Measurements from ENCODE around the gene KRT77. TPM values are rescaled to one million over a fixed set of nuclear protein-coding genes. Genes with fewer than 3 reads are reported as not detected.

Gene KRT77
- total and polyA plus RNA-seq, 7 donors, result 0.01 to 0.04 TPM; not detected in 5

GRCh38 chr12:52673713-52674432 is 29.5 kb downstream of the KRT77 start:
- H3K9me3 ChIP-seq, result no peaks in the 10 kb centered on the region
- 62 to 67% (median 67%) methylated on average over 3 of the region's 3 CpGs for WGBS, 3 donors
- H3K4me1 ChIP-seq, result no peaks in the 10 kb centered on the region
- H3K36me3 ChIP-seq (ENCODE audit: insufficient read depth in 1 of 2, low read depth in 1 of 2), result no peaks in the 10 kb centered on the region
- no peak for TF ChIP-seq CTCF (IDR thresholded peaks at IDR 0.05)
- H3K27me3 ChIP-seq (ENCODE audit: insufficient read depth in 3 of 3, low read length in 2 of 3), result peaks cover 0 to 5% (median 3%) of the 10 kb centered on the region in 3 donors
- H3K4me3 ChIP-seq, result no peak overlapping the region
- intact Hi-C loops (cut with DNase I), result no loop called here
- no peak for ATAC-seq
- no peak for DNase-seq
- no peak overlapping the region for H3K27ac ChIP-seq

- H3K9me3 ChIP-seq, result no peaks in the 10 kb centered on the region
- WGBS, 3 donors, result 56 to 63% (median 62%) methylated on average over 5 of the region's 5 CpGs
- DNase-seq (no peak), ATAC-seq (no peak)
- no peak overlapping the region for H3K4me3 ChIP-seq
- H3K27ac ChIP-seq, result no peak overlapping the region
- no peaks in the 10 kb centered on the region for H3K36me3 ChIP-seq (ENCODE audit: insufficient read depth in 1 of 2, low read depth in 1 of 2)
- no peaks in the 10 kb centered on the region for H3K4me1 ChIP-seq
- peaks cover 0 to 5% (median 3%) of the 10 kb centered on the region in 3 donors for H3K27me3 ChIP-seq (ENCODE audit: insufficient read depth in 3 of 3, low read length in 2 of 3)
- intact Hi-C loops (cut with DNase I), result no loop called here
- TF ChIP-seq CTCF (IDR thresholded peaks at IDR 0.05), result no peak
Measured at GRCh38 chr12:52673217-52673616, 30.1 kb downstream of the KRT77 start.

GRCh38 chr12:52672321-52672933 is 30.9 kb downstream of the KRT77 start:
- intact Hi-C loops (cut with DNase I), result no loop called here
- ATAC-seq (no peak), DNase-seq (no peak)
- TF ChIP-seq CTCF (IDR thresholded peaks at IDR 0.05), result no peak
- Histone ChIP-seq H3K27me3 (ENCODE audit: insufficient read depth in 3 of 3, low read length in 2 of 3) (peaks cover 0 to 5% (median 3%) of the 10 kb centered on the region in 3 donors), H3K4me3 (no peak overlapping the region), H3K36me3 (ENCODE audit: insufficient read depth in 1 of 2, low read depth in 1 of 2) (no peaks in the 10 kb centered on the region), H3K27ac (no peak overlapping the region), H3K4me1 (no peaks in the 10 kb centered on the region), H3K9me3 (no peaks in the 10 kb centered on the region)
- WGBS, 3 donors, result 41 to 52% (median 50%) methylated on average over 2 of the region's 2 CpGs

- Histone ChIP-seq H3K4me3 (no peak overlapping the region), H3K36me3 (ENCODE audit: insufficient read depth in 1 of 2, low read depth in 1 of 2) (no peaks in the 10 kb centered on the region), H3K4me1 (no peaks in the 10 kb centered on the region), H3K9me3 (no peaks in the 10 kb centered on the region), H3K27ac (no peak overlapping the region), H3K27me3 (ENCODE audit: insufficient read depth in 3 of 3, low read length in 2 of 3) (peaks cover 0 to 5% (median 3%) of the 10 kb centered on the region in 3 donors)
- intact Hi-C loops (cut with DNase I), result no loop called here
- ATAC-seq, result no peak
- no peak for TF ChIP-seq CTCF (IDR thresholded peaks at IDR 0.05)
- no peak for DNase-seq
- WGBS, 3 donors, result 89 to 100% (median 90%) methylated on average over 3 of the region's 3 CpGs
Measured at GRCh38 chr12:52670961-52671360, 32.4 kb downstream of the KRT77 start.
